Heart right ventricle (tissue), 16 donors: ENCODE data around the gene MRPL49. TPM values are rescaled to one million over a fixed set of nuclear protein-coding genes. Genes with fewer than 3 reads are reported as not detected.

Experiments used
- ATAC-seq, 8 donors: fragments of 200-7000 bp; cut with Tn5 transposase; one replicate each; pipeline ENCODE4 v1.9.1; 2020; ENCODE audit warnings: mild to moderate bottlenecking in 8 of 8, moderate library complexity in 8 of 8, moderate number of reproducible peaks in 1 of 8
- DNase-seq, 2 donors: peaks; one replicate each; pipeline ENCODE4 v3.0.0-alpha.2; 2020
- H3K27ac ChIP-seq, 10 donors: fragments of 200-600 bp; sonication (generic) in 2 of 10; one replicate each; pipeline versions ENCODE4 v1.5.0 to v1.8.0; 2020 to 2022; ENCODE audit warnings: mild to moderate bottlenecking in 3 of 10
- H3K27me3 ChIP-seq, 7 donors: fragments of 200-600 bp; one replicate each; pipeline ENCODE4 v1.8.0; 2021 to 2022; ENCODE audit warnings: mild to moderate bottlenecking in 2 of 7
- H3K36me3 ChIP-seq, 9 donors: fragments of 200-600 bp; sonication (generic) in 1 of 9; one replicate each; pipeline versions ENCODE4 v1.5.0 to v1.8.0; 2020 to 2022; ENCODE audit warnings: mild to moderate bottlenecking in 2 of 9
- H3K4me1 ChIP-seq, 9 donors: fragments of 200-600 bp; sonication (generic) in 1 of 9; one replicate each; pipeline versions ENCODE4 v1.5.0 to v1.8.0; 2020 to 2022; ENCODE audit warnings: mild to moderate bottlenecking in 4 of 9
- H3K4me3 ChIP-seq, 10 donors: fragments of 200-600 bp; sonication (generic) in 2 of 10; one replicate each; pipeline versions ENCODE4 v1.5.0 to v1.8.0; 2020 to 2022; ENCODE audit warnings: mild to moderate bottlenecking in 7 of 10, moderate library complexity in 2 of 10
- H3K9me3 ChIP-seq, 11 donors: fragments of 200-600 bp in 10 of 11; sonication (generic) in 2 of 11; one replicate each; pipeline versions ENCODE4 v1.5.0 to v1.8.0; 2013 to 2022; ENCODE audit warnings: mild to moderate bottlenecking in 2 of 11, control low read depth in 1 of 11, moderate library complexity in 1 of 11
- WGBS, 2 donors: extraction: QIAGEN DNeasy Blood & Tissue Kit; methylation state at CpG; one replicate each; pipeline ENCODE4 v1.1.7; 2013; ENCODE audit warnings: inconsistent platforms in 1 of 2; 5-methylcytosine and 5-hydroxymethylcytosine counted together
- intact Hi-C, 10 donors: fragments of 100-400 bp; cut with DNase I; formaldehyde crosslinking; loops; one replicate each; pipeline versions ENCODE4 v1.11.1 to v1.14.2; 2022
- polyA plus RNA-seq, 2 donors: library from polyadenylated mRNA; stranded (reverse); fragments of 200-250 nt; gene quantifications; one replicate each; pipeline ENCODE4 v1.2.3, GENCODE V29; 2013
- total RNA-seq, 10 donors: library from RNA; stranded (reverse); fragmentation: NEBNext Ultra II Directional in 3 of 10; extraction: Animal tissue kit (Norgen Biotek cat#: 25700) in 3 of 10; gene quantifications; one replicate each; pipeline versions ENCODE4 v1.2.1 to v1.2.4, GENCODE V29; 2021 to 2023
- TF ChIP-seq, protein P1 (sequence below), 9 donors: fragments of 200-600 bp; sonication (generic) in 2 of 9; IDR thresholded peaks; one replicate each; pipeline versions ENCODE4 v1.5.0 to v1.8.0; 2021 to 2022; ENCODE audit warnings: antibody characterized with exemption in 9 of 9, mild to moderate bottlenecking in 5 of 9, moderate library complexity in 1 of 9
- donor health status: Arrhythmogenic right ventricular cardiomyopathy.
- donor health status: ischemic (EF 13 %, LVEDD 7.1; RV severe dilation, severe dysfunction).
- donor health status: healthy with polysubstance abuse.
- donor health status: DM: no; HTN: yes; CAD: no.
- donor health status: DM: no; HTN: no; CAD: no.
- donor health status: ischemic (EF 25% LVEDD 6.9; RV normal size, moderate dysfunction).
- donor health status: ischemic (EF 25% LVEDD 5.7; RV mildly dilated, moderate dysfunction).
- donor health status: healthy.
- donor health status: DM: yes; HTN: yes; CAD: no.
- donor health status: Ischemic cardiomyopathy.
- donor health status: ischemic (EF 35%, LVEDD 5.7; RV mildly dilated, moderate dysfunction).
- donor health status: nonischemic (EF 11% LVEDD 7.7; RV severe dilation, severe dysfunction).
- donor health status: DM: yes; HTN: yes; CAD: no.
- donor health status: PGD.
- donor health status: ischemic (EF 29% LVEDD 5.4; RV normal size, mild dysfunction).
- donor health status: nonischemic (EF 23%, LVEDD 6.1; RV moderate dilation, normal function).

MRPL49 gene
- total and polyA plus RNA-seq, 12 donors, result 6.4 to 44.8 (median 39.3) TPM

GRCh38 chr11:65100674-65101350, 21.3 kb upstream of the MRPL49 start:
- peaks cover 0 to 52% (median 9%) of the 10 kb centered on the region in 9 donors for H3K36me3 ChIP-seq
- ATAC-seq (no peak), DNase-seq (no peak)
- H3K27ac ChIP-seq, result peak overlapping the region in 6 of 10 donors; percentile 70 to 83 (median 79)
- H3K4me1 ChIP-seq, result peaks cover under 1 to 67% (median 46%) of the 10 kb centered on the region in 9 donors
- no peak overlapping the region for H3K4me3 ChIP-seq
- intact Hi-C loops, result loop anchor here in 1 of 10 donors (2.0 kb wide), 1 partner anchor 72 kb away; no protein-coding TSS in a partner anchor
- H3K27me3 ChIP-seq, result no peaks in the 10 kb centered on the region
- TF ChIP-seq, protein P1, sequence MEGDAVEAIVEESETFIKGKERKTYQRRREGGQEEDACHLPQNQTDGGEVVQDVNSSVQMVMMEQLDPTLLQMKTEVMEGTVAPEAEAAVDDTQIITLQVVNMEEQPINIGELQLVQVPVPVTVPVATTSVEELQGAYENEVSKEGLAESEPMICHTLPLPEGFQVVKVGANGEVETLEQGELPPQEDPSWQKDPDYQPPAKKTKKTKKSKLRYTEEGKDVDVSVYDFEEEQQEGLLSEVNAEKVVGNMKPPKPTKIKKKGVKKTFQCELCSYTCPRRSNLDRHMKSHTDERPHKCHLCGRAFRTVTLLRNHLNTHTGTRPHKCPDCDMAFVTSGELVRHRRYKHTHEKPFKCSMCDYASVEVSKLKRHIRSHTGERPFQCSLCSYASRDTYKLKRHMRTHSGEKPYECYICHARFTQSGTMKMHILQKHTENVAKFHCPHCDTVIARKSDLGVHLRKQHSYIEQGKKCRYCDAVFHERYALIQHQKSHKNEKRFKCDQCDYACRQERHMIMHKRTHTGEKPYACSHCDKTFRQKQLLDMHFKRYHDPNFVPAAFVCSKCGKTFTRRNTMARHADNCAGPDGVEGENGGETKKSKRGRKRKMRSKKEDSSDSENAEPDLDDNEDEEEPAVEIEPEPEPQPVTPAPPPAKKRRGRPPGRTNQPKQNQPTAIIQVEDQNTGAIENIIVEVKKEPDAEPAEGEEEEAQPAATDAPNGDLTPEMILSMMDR (IDR thresholded peaks at IDR 0.05), result peak in 1 of 9 donors; percentile 9
- WGBS, 2 donors, result 77 to 83% methylated on average over 6 of the region's 6 CpGs
- H3K9me3 ChIP-seq, result no peaks in the 10 kb centered on the region

DNA sequence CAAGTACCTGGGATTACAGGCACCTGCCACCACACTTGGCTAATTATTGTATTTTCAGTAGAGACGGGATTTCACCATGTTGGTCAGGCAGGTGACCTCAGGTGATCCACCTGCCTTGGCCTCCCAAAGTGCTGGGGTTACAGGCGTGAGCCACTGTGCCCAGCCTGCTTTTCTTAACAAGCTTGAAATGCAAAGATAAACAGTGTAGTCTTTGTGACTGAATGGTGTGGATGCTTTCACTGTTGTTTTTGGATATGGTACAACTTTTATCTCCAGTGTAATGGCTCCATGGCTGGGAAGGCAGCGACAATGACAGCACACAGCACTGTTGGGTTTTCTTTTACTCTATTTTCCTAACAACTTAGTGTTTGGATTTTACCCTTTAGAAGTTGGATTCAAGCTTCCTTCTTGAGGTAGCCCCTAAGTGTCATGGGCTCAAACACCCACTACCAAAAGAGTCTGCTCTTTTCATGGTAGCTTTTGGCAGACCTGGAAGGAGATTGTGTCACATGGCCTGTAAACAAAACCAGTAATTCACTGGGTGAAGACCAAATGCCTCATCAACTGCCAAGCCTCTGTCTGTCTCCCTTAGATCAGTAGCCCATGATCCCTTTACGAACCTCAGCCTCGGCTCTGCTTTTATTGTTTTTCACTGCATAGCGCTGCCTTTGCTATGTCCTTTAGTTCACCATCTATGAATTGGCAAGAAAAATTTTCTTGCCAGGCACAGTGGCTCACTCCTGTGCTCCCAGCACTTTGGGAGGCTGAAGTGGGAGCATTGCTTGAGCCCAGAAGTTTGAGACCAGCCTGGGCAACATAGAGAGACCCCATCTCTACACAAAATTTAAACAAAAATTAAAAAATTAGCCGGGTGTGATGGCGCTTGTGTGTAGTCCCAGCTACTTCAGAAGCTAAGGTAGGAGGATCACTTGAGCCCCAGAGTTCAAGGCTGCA, 19.7 kb upstream of the MRPL49 start:
- DNase-seq (no peak), ATAC-seq (peak; percentile 20 to 73 (median 69))
- H3K27ac ChIP-seq, result peak overlapping the region; percentile 11 to 83 (median 74)
- TF ChIP-seq, protein P1 (IDR thresholded peaks at IDR 0.05), result no peak
- WGBS, 2 donors, result 58 to 61% methylated on average over 8 of the region's 8 CpGs
- peaks cover 0 to 59% (median 38%) of the 10 kb centered on the region in 9 donors for H3K4me1 ChIP-seq
- H3K36me3 ChIP-seq, result peaks cover 0 to 58% (median 7%) of the 10 kb centered on the region in 9 donors
- intact Hi-C loops, result no loop called here
- H3K4me3 ChIP-seq, result no peak overlapping the region
- no peaks in the 10 kb centered on the region for H3K9me3 ChIP-seq
- H3K27me3 ChIP-seq, result no peaks in the 10 kb centered on the region

- ATAC-seq, result no peak
- peaks cover 0 to 54% (median 36%) of the 10 kb centered on the region in 9 donors for H3K4me1 ChIP-seq
These were observed 18.6 kb upstream of the MRPL49 start for GRCh38 chr11:65103476-65103875.

DNA sequence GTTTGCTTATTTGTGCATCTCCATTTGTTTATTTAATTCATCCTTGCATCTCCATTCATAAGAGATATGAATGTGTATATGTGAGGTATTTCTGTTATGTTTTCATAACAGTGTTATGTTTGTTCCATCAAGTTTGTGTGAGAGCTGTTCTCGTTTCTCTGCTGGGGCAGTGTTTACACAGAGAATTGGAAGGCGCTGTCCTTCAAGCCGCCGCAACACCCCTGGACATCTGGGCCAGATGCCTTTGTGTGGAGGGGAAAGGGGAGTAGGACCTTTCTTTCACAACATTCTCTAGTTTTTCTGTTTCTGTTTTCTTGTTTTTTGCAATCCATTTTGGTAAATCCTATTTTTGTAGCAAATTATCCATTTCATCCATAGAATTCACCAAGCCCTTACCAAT, 17.5 kb upstream of the MRPL49 start:
- intact Hi-C loops, result no loop called here
- TF ChIP-seq, protein P1 (IDR thresholded peaks at IDR 0.05), result no peak
- H3K36me3 ChIP-seq, result peaks cover 0 to 60% (median 29%) of the 10 kb centered on the region in 9 donors
- no peaks in the 10 kb centered on the region for H3K27me3 ChIP-seq
- H3K9me3 ChIP-seq, result no peaks in the 10 kb centered on the region
- H3K4me1 ChIP-seq, result peaks cover 0 to 54% (median 36%) of the 10 kb centered on the region in 9 donors
- no peak overlapping the region for H3K4me3 ChIP-seq
- ATAC-seq (peak in 4 of 8 donors; percentile 36 to 79 (median 46)), DNase-seq (no peak)
- 55% methylated on average over 4 of the region's 4 CpGs for WGBS, 2 donors
- H3K27ac ChIP-seq, result peak overlapping the region; percentile 11 to 83 (median 74)

More at GRCh38 chr11:65103476-65103875, 18.6 kb upstream of the MRPL49 start:
- Histone ChIP-seq H3K27ac (peak overlapping the region; percentile 11 to 83 (median 74)), H3K4me3 (no peak overlapping the region), H3K27me3 (no peaks in the 10 kb centered on the region), H3K36me3 (peaks cover 0 to 58% (median 18%) of the 10 kb centered on the region in 9 donors), H3K9me3 (no peaks in the 10 kb centered on the region)
- no peak for DNase-seq
- intact Hi-C loops, result no loop called here
- TF ChIP-seq, protein P1 (IDR thresholded peaks at IDR 0.05), result no peak
